Smooth muscle cell of the coronary artery (primary cell): ENCODE data around the gene C10orf62. TPM values are rescaled to one million over a fixed set of nuclear protein-coding genes. Genes with fewer than 3 reads are reported as not detected.

Source experiments
- total RNA-seq: library from RNA; depleted of rRNA; stranded (reverse); fragments of >200 nt; gene quantifications from 2 replicates; pipeline ENCODE4 v1.2.3, GENCODE V29; 2014; ENCODE audit warnings: low replicate concordance

The C10orf62 gene
- total RNA-seq: 0.08 TPM in 1 of 2 replicates, not detected in the other

DNA sequence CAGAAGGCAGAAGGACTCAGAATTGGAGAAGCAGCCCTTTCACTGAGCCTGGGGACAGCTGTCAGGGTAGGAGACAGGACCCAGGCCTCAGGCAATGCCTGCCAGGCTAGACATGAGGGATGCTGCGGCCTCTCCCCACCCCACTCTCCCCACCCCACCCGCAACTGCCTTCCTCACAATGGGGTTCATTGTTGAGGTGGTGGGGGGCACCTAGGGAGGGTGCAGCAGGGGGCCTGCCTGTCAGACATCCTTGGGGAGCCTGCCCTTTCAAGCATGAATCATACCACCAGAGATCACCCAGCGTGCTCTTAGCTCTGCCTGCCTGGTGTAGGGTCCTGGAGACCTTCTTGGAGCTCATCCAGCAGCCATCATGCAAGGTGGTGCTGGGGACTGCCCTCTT is at the start of gene C10orf62:
Gene C10orf62 (plus strand): TSS at position 243 of the 400 bp plus-strand sequence. CDS start 177 bp downstream, outside the sequence.

DNA sequence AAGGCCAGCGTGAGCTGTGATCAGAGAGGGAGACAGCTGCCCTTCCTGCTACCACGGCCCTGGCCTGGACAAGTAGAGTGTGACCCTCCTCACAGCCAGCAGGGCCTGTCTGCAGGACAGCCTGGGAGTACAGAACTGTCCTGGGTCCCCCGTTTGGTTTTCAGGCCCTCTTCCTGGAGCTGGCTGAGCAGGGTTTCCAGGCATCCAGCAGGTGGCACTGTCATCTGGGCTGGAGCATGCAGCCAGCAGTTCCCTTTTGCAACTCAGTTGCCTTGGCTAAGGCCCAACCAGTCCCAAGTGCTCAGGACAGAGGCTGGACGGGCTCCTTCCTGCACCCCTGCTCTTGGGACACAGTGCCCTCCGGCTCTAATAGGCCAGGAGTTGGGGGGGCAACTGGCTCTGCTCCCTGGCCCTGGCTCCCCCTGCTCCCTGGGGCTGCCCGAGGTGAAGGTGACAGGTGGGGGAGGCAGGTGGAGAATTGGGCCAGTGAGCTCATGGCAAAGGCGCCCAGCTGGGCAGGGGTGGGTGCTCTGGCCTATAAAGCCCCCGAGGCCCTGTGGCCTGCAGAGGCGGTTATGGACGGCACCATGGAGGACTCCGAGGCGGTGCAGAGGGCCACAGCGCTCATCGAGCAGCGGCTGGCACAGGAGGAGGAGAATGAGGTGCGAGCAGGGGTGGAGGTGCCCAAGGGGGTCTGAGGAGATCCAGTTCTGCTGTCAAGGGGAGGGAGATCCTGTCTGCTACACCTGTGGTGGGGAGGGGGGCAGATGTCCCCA is 17.1 kb upstream of the C10orf62 start, which contains the start of gene ANKRD2:
Gene ANKRD2 (plus strand): TSS at position 566 of the 776 bp plus-strand sequence. CDS start 10 bp downstream, at position 576.

DNA sequence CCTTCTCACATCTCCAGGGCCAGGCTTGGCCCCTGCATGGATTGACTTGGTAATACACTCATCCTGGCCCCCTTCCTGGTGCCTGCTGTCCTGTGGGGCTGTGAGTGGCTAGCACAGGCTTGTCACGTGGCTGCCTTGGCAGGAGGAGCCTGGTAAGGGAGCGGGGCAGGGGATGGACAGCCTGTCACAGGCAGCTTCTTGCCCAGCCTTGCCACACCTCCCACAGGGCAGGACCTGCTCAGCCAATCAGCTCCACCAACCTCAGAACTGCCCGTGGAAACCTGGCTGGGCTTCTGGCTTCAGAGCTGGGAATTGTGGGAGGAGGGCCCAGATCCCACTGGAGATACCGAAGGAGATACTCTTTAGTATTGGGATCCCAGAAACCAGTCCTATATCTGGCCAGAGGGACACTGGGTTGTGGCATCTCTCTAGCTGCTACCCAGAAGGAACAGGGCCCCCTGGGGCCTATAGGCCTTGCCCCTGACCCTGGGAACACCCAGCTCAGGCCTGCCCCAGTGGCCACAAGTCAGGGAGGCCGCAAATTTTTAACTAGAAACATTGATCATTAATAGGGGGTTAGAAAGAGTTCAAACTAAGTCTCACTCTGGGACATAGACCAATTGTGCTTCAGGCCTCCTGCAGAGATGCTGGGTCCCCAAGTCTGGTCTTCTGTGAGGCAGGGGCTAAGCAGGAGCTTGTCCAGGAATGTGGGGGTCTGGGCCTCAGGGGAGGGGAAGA is 5.3 kb upstream of the C10orf62 start, which contains the start of gene HOGA1:
Gene HOGA1 (plus strand): TSS at position 330 of the 738 bp plus-strand sequence. CDS start 315 bp downstream, at position 645.

DNA sequence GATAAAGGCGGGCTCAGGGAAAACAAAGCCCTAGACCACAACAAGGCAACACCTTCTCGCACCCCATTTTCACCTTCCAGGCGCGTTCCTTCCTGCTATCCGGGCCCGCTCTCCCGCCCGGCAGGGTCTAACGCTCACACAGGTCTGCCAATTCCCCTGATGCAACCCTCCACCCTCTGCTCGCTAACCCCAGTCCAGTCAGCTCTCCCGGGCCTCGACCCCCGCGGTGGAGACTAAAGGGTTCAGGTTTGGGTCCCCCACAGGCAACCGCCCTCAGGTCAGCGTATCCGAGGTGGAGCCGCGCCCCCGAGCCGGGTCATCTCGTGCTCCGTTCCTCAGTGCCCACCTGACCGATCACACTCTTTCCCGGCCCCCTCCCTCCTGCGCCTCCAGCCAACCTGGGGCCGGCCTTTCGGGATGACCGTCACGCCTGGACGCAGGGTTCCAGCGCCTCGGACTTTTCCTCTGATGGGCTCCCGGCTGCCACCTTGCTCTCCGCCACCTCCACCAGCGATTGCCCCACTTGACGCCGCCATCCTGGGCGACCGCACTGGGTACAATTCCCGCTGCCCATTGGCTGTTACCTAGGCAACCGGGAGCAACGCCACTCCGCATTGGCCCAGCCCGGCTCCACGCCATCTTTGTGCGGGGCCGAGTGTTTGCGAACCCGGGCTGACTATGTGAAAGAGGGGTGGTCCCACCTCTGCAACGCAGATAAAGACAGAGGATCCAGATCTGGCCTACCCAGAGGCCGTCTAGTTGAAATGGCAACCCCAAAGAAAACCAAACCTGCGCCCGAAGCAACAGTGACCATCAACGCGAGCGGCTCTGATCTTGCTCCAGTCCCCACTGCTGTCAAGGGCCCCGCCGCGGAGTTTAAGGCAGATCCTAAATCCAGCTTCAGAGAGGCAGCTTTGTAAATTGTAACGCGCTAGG is 43.7 kb downstream of the C10orf62 start, which contains the start of gene MORN4:
Gene MORN4 (minus strand): TSS at position 552 of the 936 bp plus-strand sequence. CDS start 13,847 bp downstream, outside the sequence.

DNA sequence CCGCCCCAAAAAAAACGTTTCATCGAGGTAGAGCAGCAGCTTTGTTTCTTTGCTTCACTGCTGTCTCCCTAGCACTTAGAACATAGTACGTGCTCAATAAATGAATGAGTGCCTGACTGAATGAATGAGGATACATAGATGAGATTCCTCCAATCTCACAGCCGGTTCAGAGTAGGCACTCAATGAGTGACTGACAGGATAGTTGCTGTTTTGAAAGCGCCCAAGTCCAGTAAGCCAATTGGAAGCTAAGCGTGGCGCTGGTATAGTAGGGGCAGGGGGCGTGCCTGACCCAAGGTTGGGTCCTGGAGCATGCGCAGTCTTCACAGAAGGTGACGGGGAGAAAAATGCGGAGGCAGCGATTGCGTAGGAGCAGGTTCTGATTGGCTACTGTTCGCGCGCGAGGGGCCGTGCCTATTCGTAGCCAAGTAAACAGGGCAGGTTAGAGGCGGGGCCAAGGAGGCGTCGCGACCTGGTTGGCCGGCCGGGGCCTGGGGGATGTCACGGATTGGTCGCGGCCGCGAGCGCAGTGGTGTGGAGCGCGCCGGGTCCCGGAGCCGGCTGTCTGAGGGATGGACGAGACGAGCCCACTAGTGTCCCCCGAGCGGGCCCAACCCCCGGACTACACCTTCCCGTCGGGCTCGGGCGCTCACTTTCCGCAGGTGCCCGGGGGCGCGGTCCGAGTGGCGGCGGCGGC is 50.8 kb downstream of the C10orf62 start, which contains the start of gene PI4K2A:
Gene PI4K2A (plus strand): TSS at position 498 of the 694 bp plus-strand sequence. CDS start 72 bp downstream, at position 570.

Other genes starting within 250 kb of the C10orf62 start
- gene RRP12, start 188.4 kb upstream of the C10orf62 start, total RNA-seq: 11.0 and 12.5 TPM in 2 replicates
- 227 and 387 TPM in 2 replicates for gene PGAM1, start 163.5 kb upstream of the C10orf62 start, total RNA-seq
- 19.8 and 34.3 TPM in 2 replicates for gene EXOSC1, start 143.7 kb upstream of the C10orf62 start, total RNA-seq
- 31.9 and 36.7 TPM in 2 replicates for gene ZDHHC16, start 143.5 kb upstream of the C10orf62 start, total RNA-seq
- gene MMS19, start 91.3 kb upstream of the C10orf62 start, total RNA-seq: 36.6 and 49.8 TPM in 2 replicates
- 16.3 and 30.3 TPM in 2 replicates for gene UBTD1, start 90.8 kb upstream of the C10orf62 start, total RNA-seq
- gene ANKRD2, start 16.9 kb upstream of the C10orf62 start, total RNA-seq: 0.15 and 0.59 TPM in 2 replicates
- 0.75 and 0.94 TPM in 2 replicates for gene HOGA1, start 5.3 kb upstream of the C10orf62 start, total RNA-seq
- gene MORN4, start 43.8 kb downstream of the C10orf62 start, total RNA-seq: 4.2 and 8.1 TPM in 2 replicates
- gene PI4K2A, start 51.0 kb downstream of the C10orf62 start, total RNA-seq: 11.7 and 16.9 TPM in 2 replicates
- 8.6 and 21.1 TPM in 2 replicates for gene AVPI1, start 97.5 kb downstream of the C10orf62 start, total RNA-seq
- gene MARVELD1, start 124.0 kb downstream of the C10orf62 start, total RNA-seq: 12.9 and 15.4 TPM in 2 replicates
- 15.2 and 16.6 TPM in 2 replicates for gene ZFYVE27, start 147.4 kb downstream of the C10orf62 start, total RNA-seq
- gene SFRP5, start 182.3 kb downstream of the C10orf62 start, total RNA-seq: 0.12 and 3.9 TPM in 2 replicates